HepG2 (cell line): ENCODE measurements around the gene GPS2. TPM values are rescaled to one million over a fixed set of nuclear protein-coding genes. Genes with fewer than 3 reads are reported as not detected.

Experiments
- ATAC-seq: fragments of 200-7000 bp; cut with Tn5 transposase; 3 replicates; pipeline ENCODE4 v1.9.1; 2020; ENCODE audit warnings: mild to moderate bottlenecking, moderate library complexity
- BruUV-seq: library from RNA; stranded (reverse); fragments of 400-500 nt; replicated peaks from 2 replicates; lab custom pipeline; 2021; lab: Mats Ljungman, UMichigan
- CTCF ChIA-PET: fragments of 300-600 bp; formaldehyde crosslinking; extraction: SDS; loops from one replicate; lab custom pipeline; 2021; ENCODE audit warnings: low total read pairs, inconsistent platforms, low intra/inter-chr PET ratio; lab: Yijun Ruan, JAX
- POLR2A ChIA-PET: fragments of 350-600 bp; sonication (Branson Sonifier 250); formaldehyde crosslinking; loops from one replicate; lab custom pipeline; 2020; ENCODE audit warnings: antibody characterized with exemption, inconsistent platforms; lab: Yijun Ruan, JAX
- DNase-seq: peaks from one replicate; pipeline ENCODE4 v3.0.0-alpha.2; 2015; ENCODE audit warnings: low spot score
- FAIRE-seq: peaks from 3 replicates; lab custom pipeline; 2011; peaks lifted over from hg19 to GRCh38; lab: Jason Lieb, UNC
- H2AFZ ChIP-seq: one replicate; pipeline ENCODE4 v1.6.1; 2011; ENCODE audit warnings: low read length, inconsistent platforms
- H3K27ac ChIP-seq: fragments of 300-600 bp; 3 replicates; pipeline ENCODE4 v1.8.0; 2011; ENCODE audit warnings: mixed run types, mild to moderate bottlenecking, mixed read lengths, low read length, inconsistent platforms; ENCODE audit not compliant: insufficient read depth; ENCODE audit errors: extremely low read length
- H3K27me3 ChIP-seq, 2 experiments: fragments of 200-600 bp in 1 of 2; 2 replicates in 1 of 2; 3 replicates in 1 of 2; pipeline versions ENCODE4 v1.6.0 to v1.8.0; 2011; ENCODE audit warnings: low read length in 2 of 2, mild to moderate bottlenecking in 2 of 2, moderate library complexity in 2 of 2, inconsistent platforms in 1 of 2; ENCODE audit not compliant: insufficient read depth in 2 of 2, control insufficient read depth in 1 of 2
- H3K36me3 ChIP-seq, 2 experiments: fragments of 200-600 bp in 1 of 2; replicated peaks in 1 of 2; 2 replicates in 1 of 2; 3 replicates in 1 of 2; pipeline versions ENCODE4 v1.5.1 to v1.8.0; 2011; ENCODE audit warnings: low read length in 2 of 2, inconsistent platforms in 1 of 2; ENCODE audit not compliant: insufficient read depth in 2 of 2, control insufficient read depth in 1 of 2
- H3K4me1 ChIP-seq: 2 replicates; pipeline ENCODE4 v1.5.1; 2012; ENCODE audit warnings: low read length, inconsistent platforms; ENCODE audit not compliant: insufficient read depth
- H3K4me2 ChIP-seq: 2 replicates; pipeline ENCODE4 v1.6.0; 2011; ENCODE audit warnings: low read depth, low read length, inconsistent platforms
- H3K4me3 ChIP-seq, 3 experiments: fragments of 200-600 bp in 1 of 3; sonication (generic), shearing (Covaris generic) in 1 of 3; replicated peaks in 1 of 3; 2 replicates each; pipeline ENCODE4 v1.5.1; 2011 to 2016; ENCODE audit warnings: low read length in 3 of 3, inconsistent platforms in 2 of 3, low read depth in 2 of 3, mild to moderate bottlenecking in 2 of 3, control low read depth in 1 of 3, mixed read lengths in 1 of 3; ENCODE audit not compliant: insufficient read depth in 1 of 3
- H3K79me2 ChIP-seq: one replicate; pipeline ENCODE4 v1.6.1; 2011; ENCODE audit warnings: low read length, inconsistent platforms; ENCODE audit not compliant: insufficient read depth
- H3K9ac ChIP-seq: 2 replicates; pipeline ENCODE4 v1.6.0; 2011; ENCODE audit warnings: mild to moderate bottlenecking, low read depth, low read length, inconsistent platforms; ENCODE audit not compliant: insufficient read depth
- H3K9me3 ChIP-seq: 2 replicates; pipeline ENCODE4 v1.5.1; 2012; ENCODE audit warnings: mild to moderate bottlenecking, low read length
- H4K20me1 ChIP-seq: 2 replicates; pipeline ENCODE4 v1.6.0; 2011; ENCODE audit warnings: inconsistent platforms, mild to moderate bottlenecking, low read length, moderate library complexity; ENCODE audit not compliant: insufficient read depth
- AHDC1 ChIP-seq: sonication (generic); formaldehyde crosslinking; IDR thresholded peaks from 2 replicates; pipeline ENCODE4 v1.5.1; 2020; ENCODE audit warnings: mild to moderate bottlenecking, missing genetic modification reagents, borderline replicate concordance
- BHLHE40 ChIP-seq: IDR thresholded peaks from 2 replicates; pipeline ENCODE4 v1.6.1; 2011; ENCODE audit warnings: low read length, improper control_type of control experiment
- GTF2F1 ChIP-seq: fragments of 150-350 bp; IDR thresholded peaks from 2 replicates; pipeline ENCODE4 v1.6.1; 2014; ENCODE audit warnings: low read length
- RFX3 ChIP-seq: IDR thresholded peaks from 2 replicates; pipeline ENCODE4 v1.6.1; 2016; ENCODE audit warnings: missing biosample characterization, missing genetic modification reagents
- ZBTB8A ChIP-seq: sonication (generic); formaldehyde crosslinking; IDR thresholded peaks from 2 replicates; pipeline ENCODE4 v1.4.0; 2020; ENCODE audit warnings: mild to moderate bottlenecking, low read depth, missing genetic modification reagents, borderline replicate concordance
- ZNF414 ChIP-seq: sonication (generic); formaldehyde crosslinking; IDR thresholded peaks from 2 replicates; pipeline ENCODE4 v1.5.0; 2020; ENCODE audit warnings: missing genetic modification reagents
- ZNF543 ChIP-seq: sonication (generic); formaldehyde crosslinking; IDR thresholded peaks from 2 replicates; pipeline ENCODE4 v1.4.0; 2020; ENCODE audit warnings: mild to moderate bottlenecking, missing genetic modification reagents
- ZNF572 ChIP-seq: sonication (generic); formaldehyde crosslinking; IDR thresholded peaks from 2 replicates; pipeline ENCODE4 v1.5.1; 2020; ENCODE audit warnings: mild to moderate bottlenecking, missing genetic modification reagents
- WGBS: methylation state at CpG from one replicate; pipeline ENCODE4 v1.1.6; 2017; ENCODE audit warnings: low lambda C conversion rate; 5-methylcytosine and 5-hydroxymethylcytosine counted together
- in situ Hi-C: cut with HindIII; loops from 2 replicates; pipeline ENCODE4 v1.10.0; 2017; ENCODE audit warnings: low pct_unique_long_range_greater_than_20kb; ENCODE audit not compliant: extremely low pct_ligation_motif_present
- intact Hi-C: fragments of 100-400 bp; cut with micrococcal nuclease; formaldehyde crosslinking; loops from one replicate; pipeline ENCODE4 v1.10.0; 2022; ENCODE audit not compliant: unreplicated experiment
- polyA plus RNA-seq, 8 experiments: library from polyadenylated mRNA; depleted of rRNA in 3 of 8; stranded (reverse) in 7 of 8; unstranded in 1 of 8; fragments of >200 nt; fragmentation: Illumina TruSeq in 4 of 8; extraction: Trizol in 4 of 8; gene quantifications; 2 replicates each; pipeline versions ENCODE4 v1.2.1 to v1.2.3, GENCODE V29; 2011 to 2016; ENCODE audit warnings: low read depth in 4 of 8, missing spikeins in 1 of 8, mixed read lengths in 1 of 8; ENCODE audit not compliant: insufficient read depth in 1 of 8
- total RNA-seq, 5 experiments: library from RNA; depleted of rRNA; stranded (reverse); fragments of >200 nt; fragmentation: Illumina TruSeq; extraction: Trizol; gene quantifications; 2 replicates each; pipeline ENCODE4 v1.2.3, GENCODE V29; 2016; ENCODE audit warnings: low read depth in 1 of 5
- TF ChIP-seq, protein P1 (sequence below): sonication (generic); formaldehyde crosslinking; IDR thresholded peaks from 2 replicates; pipeline ENCODE4 v1.4.0; 2020; ENCODE audit warnings: missing genetic modification reagents, mild to moderate bottlenecking, borderline replicate concordance

The GPS2 gene
- total and polyA plus RNA-seq, 2 of the 13 experiments (the other 11 are each of a cell fraction or from before 2014, with no cell fraction given), result 58.0 to 59.4 TPM

- no peak for TF ChIP-seq ZNF414
- TF ChIP-seq ZBTB8A, result no peak
- no peak for TF ChIP-seq RFX3 (CRISPR knock-in tag)
These were observed 18.8 kb downstream of the GPS2 start (continued) for GRCh38 chr17:7296189-7296861.

GRCh38 chr17:7295230-7296180 lies 19.7 kb downstream of the GPS2 start:
- Histone ChIP-seq H3K36me3 (no peaks in the 10 kb centered on the region), H4K20me1 (no peaks in the 10 kb centered on the region), H3K9me3 (no peaks in the 10 kb centered on the region), H3K9ac (no peak overlapping the region), H2AFZ (no peak overlapping the region), H3K79me2 (no peaks in the 10 kb centered on the region), H3K27me3 (peaks cover 2 to 11% of the 10 kb centered on the region in 2 experiments; a peak in 2 of 5 replicates), H3K4me3 (no peak overlapping the region), H3K27ac (no peak overlapping the region), H3K4me1 (peaks cover 41% of the 10 kb centered on the region), H3K4me2 (peak overlapping the region; percentile 88)
- BruUV-seq, result no TSS peak
- in situ Hi-C loops, result no loop called here
- intact Hi-C loops, result loop anchor here (1.0 kb wide), 1 partner anchor 15 kb away; no protein-coding TSS in a partner anchor
- WGBS, result 91% methylated on average over 40 of the region's 42 CpGs
- FAIRE-seq, result no peak
- DNase-seq, result no peak
- ChIA-PET POLR2A (interaction anchor here (0.6 to 1.9 kb wide), 9 partner anchors 14 to 250 kb away, joined by 3 to 22 read pairs (median 6); partner anchors contain the start of genes GABARAP, NEURL4 and SLC2A4), CTCF (interaction anchor here (1.1 to 2.6 kb wide), 5 partner anchors 15 to 75 kb away, joined by 4 to 43 read pairs (median 6); partner anchors contain the start of genes ELP5 and SLC2A4)
- ATAC-seq, result no peak
- TF ChIP-seq, protein P1, sequence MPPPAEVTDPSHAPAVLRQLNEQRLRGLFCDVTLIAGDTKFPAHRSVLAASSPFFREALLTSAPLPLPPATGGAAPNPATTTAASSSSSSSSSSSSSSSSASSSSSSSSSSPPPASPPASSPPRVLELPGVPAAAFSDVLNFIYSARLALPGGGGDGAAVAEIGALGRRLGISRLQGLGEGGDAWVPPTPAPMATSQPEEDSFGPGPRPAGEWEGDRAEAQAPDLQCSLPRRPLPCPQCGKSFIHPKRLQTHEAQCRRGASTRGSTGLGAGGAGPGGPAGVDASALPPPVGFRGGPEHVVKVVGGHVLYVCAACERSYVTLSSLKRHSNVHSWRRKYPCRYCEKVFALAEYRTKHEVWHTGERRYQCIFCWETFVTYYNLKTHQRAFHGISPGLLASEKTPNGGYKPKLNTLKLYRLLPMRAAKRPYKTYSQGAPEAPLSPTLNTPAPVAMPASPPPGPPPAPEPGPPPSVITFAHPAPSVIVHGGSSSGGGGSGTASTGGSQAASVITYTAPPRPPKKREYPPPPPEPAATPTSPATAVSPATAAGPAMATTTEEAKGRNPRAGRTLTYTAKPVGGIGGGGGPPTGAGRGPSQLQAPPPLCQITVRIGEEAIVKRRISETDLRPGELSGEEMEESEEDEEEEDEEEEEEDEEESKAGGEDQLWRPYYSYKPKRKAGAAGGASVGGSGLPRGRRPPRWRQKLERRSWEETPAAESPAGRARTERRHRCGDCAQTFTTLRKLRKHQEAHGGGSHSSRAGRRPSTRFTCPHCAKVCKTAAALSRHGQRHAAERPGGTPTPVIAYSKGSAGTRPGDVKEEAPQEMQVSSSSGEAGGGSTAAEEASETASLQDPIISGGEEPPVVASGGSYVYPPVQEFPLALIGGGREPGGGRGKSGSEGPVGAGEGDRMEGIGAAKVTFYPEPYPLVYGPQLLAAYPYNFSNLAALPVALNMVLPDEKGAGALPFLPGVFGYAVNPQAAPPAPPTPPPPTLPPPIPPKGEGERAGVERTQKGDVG (CRISPR knock-in tag), result 0 out of 2 replicates have a peak, but pooled peaks have one; percentile 38
- TF ChIP-seq ZNF543 (CRISPR knock-in tag), result no peak
- 0 out of 2 replicates have a peak, but pooled peaks have one; percentile 6 for TF ChIP-seq AHDC1 (CRISPR knock-in tag)
- no peak for TF ChIP-seq ZNF572 (CRISPR knock-in tag)
- TF ChIP-seq GTF2F1, result no peak
- no peak for TF ChIP-seq BHLHE40
